Liver (tissue), 9 donors: ENCODE data around the gene ARHGAP30. TPM values are rescaled to one million over a fixed set of nuclear protein-coding genes. Genes with fewer than 3 reads are reported as not detected.

ENCODE experiments used
- DNase-seq: peaks from one replicate; pipeline ENCODE4 v3.0.0-alpha.2; 2017; ENCODE audit warnings: low spot score
- H3K27ac ChIP-seq, 2 donors: one replicate each; pipeline ENCODE4 v1.7.0; 2013; ENCODE audit warnings: inconsistent platforms in 2 of 2, low read length in 2 of 2, control low read depth in 1 of 2, low read depth in 1 of 2, mild to moderate bottlenecking in 1 of 2
- H3K27me3 ChIP-seq, 4 donors: one replicate each; pipeline versions ENCODE4 v1.6.1 to v1.7.0; 2013; ENCODE audit warnings: low read length in 3 of 4, inconsistent platforms in 1 of 4, mild to moderate bottlenecking in 1 of 4, moderate library complexity in 1 of 4; ENCODE audit not compliant: control insufficient read depth in 4 of 4, insufficient read depth in 4 of 4
- H3K36me3 ChIP-seq, 4 donors: one replicate each; pipeline versions ENCODE4 v1.6.1 to v1.7.0; 2013; ENCODE audit warnings: low read length in 3 of 4, mild to moderate bottlenecking in 3 of 4, low read depth in 1 of 4, moderate library complexity in 1 of 4; ENCODE audit not compliant: control insufficient read depth in 4 of 4, insufficient read depth in 3 of 4
- H3K4me1 ChIP-seq, 4 donors: one replicate each; pipeline versions ENCODE4 v1.6.1 to v1.7.0; 2013; ENCODE audit warnings: low read length in 3 of 4, mild to moderate bottlenecking in 3 of 4, moderate library complexity in 1 of 4; ENCODE audit not compliant: control insufficient read depth in 4 of 4, insufficient read depth in 4 of 4
- H3K4me3 ChIP-seq, 3 donors: one replicate each; pipeline versions ENCODE4 v1.6.1 to v1.7.0; 2013; ENCODE audit warnings: low read length in 3 of 3, control low read depth in 1 of 3, low read depth in 1 of 3, mild to moderate bottlenecking in 1 of 3
- H3K9ac ChIP-seq, 2 donors: one replicate each; pipeline ENCODE4 v1.7.0; 2013; ENCODE audit warnings: low read length in 2 of 2, mild to moderate bottlenecking in 2 of 2, moderate library complexity in 2 of 2, control low read depth in 1 of 2, low read depth in 1 of 2
- H3K9me3 ChIP-seq, 4 donors: one replicate each; pipeline versions ENCODE4 v1.6.1 to v1.7.0; 2013; ENCODE audit warnings: low read length in 3 of 4; ENCODE audit not compliant: control insufficient read depth in 4 of 4
- ATF3 ChIP-seq: IDR thresholded peaks from 2 replicates; pipeline ENCODE4 v1.6.1; 2016; ENCODE audit warnings: antibody characterized with exemption
- CTCF ChIP-seq: fragments of 150-350 bp; IDR thresholded peaks from 2 replicates; pipeline ENCODE4 v1.5.1; 2017; ENCODE audit warnings: improper control_type of control experiment, low read depth, low read length; ENCODE audit not compliant: missing input control
- EGR1 ChIP-seq, 2 donors: IDR thresholded peaks; 2 replicates each; pipeline ENCODE4 v1.6.1; 2016 to 2018; ENCODE audit warnings: antibody characterized with exemption in 2 of 2, low read depth in 2 of 2
- FOXA1 ChIP-seq: IDR thresholded peaks from 2 replicates; pipeline ENCODE4 v1.6.1; 2016; ENCODE audit warnings: antibody characterized with exemption
- FOXA2 ChIP-seq: IDR thresholded peaks from 2 replicates; pipeline ENCODE4 v1.6.1; 2016; ENCODE audit warnings: antibody characterized with exemption
- GABPA ChIP-seq, 2 donors: IDR thresholded peaks in 1 of 2; conservative IDR thresholded peaks in 1 of 2; 2 replicates each; pipeline ENCODE4 v1.6.1; 2016; ENCODE audit warnings: antibody characterized with exemption in 2 of 2, mild to moderate bottlenecking in 1 of 2, moderate library complexity in 1 of 2
- HNF4A ChIP-seq, 2 donors: conservative IDR thresholded peaks; 2 replicates each; pipeline ENCODE4 v1.6.1; 2016; ENCODE audit warnings: antibody characterized with exemption in 2 of 2, mild to moderate bottlenecking in 2 of 2
- HNF4G ChIP-seq: IDR thresholded peaks from 2 replicates; pipeline ENCODE4 v1.6.1; 2016; ENCODE audit warnings: antibody characterized with exemption
- JUND ChIP-seq, 2 donors: IDR thresholded peaks; 2 replicates each; pipeline ENCODE4 v1.6.1; 2016; ENCODE audit warnings: antibody characterized with exemption in 2 of 2
- MAX ChIP-seq: IDR thresholded peaks from 2 replicates; pipeline ENCODE4 v1.6.1; 2016; ENCODE audit warnings: antibody characterized with exemption
- NR2F2 ChIP-seq: IDR thresholded peaks from 2 replicates; pipeline ENCODE4 v1.6.1; 2016; ENCODE audit warnings: antibody characterized with exemption
- RAD21 ChIP-seq, 2 donors: IDR thresholded peaks; 2 replicates each; pipeline ENCODE4 v1.6.1; 2016; ENCODE audit warnings: antibody characterized with exemption in 2 of 2, mild to moderate bottlenecking in 2 of 2
- RXRA ChIP-seq, 2 donors: IDR thresholded peaks; 2 replicates each; pipeline ENCODE4 v1.6.1; 2017 to 2018; ENCODE audit warnings: antibody characterized with exemption in 2 of 2, mild to moderate bottlenecking in 1 of 2
- SP1 ChIP-seq: IDR thresholded peaks from 2 replicates; pipeline ENCODE4 v1.6.1; 2018; ENCODE audit warnings: antibody characterized with exemption, mild to moderate bottlenecking
- TAF1 ChIP-seq: conservative IDR thresholded peaks from 2 replicates; pipeline ENCODE4 v1.6.1; 2016; ENCODE audit warnings: antibody characterized with exemption, mild to moderate bottlenecking
- YY1 ChIP-seq: IDR thresholded peaks from 2 replicates; pipeline ENCODE4 v1.6.1; 2016; ENCODE audit warnings: antibody characterized with exemption, mild to moderate bottlenecking
- ZBTB33 ChIP-seq: IDR thresholded peaks from 2 replicates; pipeline ENCODE4 v1.6.1; 2016; ENCODE audit warnings: antibody characterized with exemption
- WGBS: extraction: QIAGEN DNeasy Blood & Tissue Kit; methylation state at CpG from one replicate; pipeline ENCODE4 v1.1.7; 2013; 5-methylcytosine and 5-hydroxymethylcytosine counted together
- polyA plus RNA-seq, 2 donors: library from polyadenylated mRNA; stranded (reverse) in 1 of 2; unstranded in 1 of 2; fragments of 200-250 nt in 1 of 2; fragments of >200 nt in 1 of 2; fragmentation: Nextera tagmentation in 1 of 2; extraction: Ambion mirVana in 1 of 2; gene quantifications; one replicate each; pipeline versions ENCODE4 v1.2.1 to v1.2.3, GENCODE V29; 2013 to 2015
- total RNA-seq, 2 donors: library from RNA; depleted of rRNA; stranded (reverse); fragments of >200 nt; gene quantifications; one replicate each; pipeline ENCODE4 v1.2.3, GENCODE V29; 2014
- TF ChIP-seq, protein P1 (sequence below): IDR thresholded peaks from 2 replicates; pipeline ENCODE4 v1.6.1; 2016; ENCODE audit warnings: antibody characterized with exemption, mild to moderate bottlenecking
- donor health status: healthy.
- donor health status: healthy.
- donor health status: healthy.
- donor health status: healthy.
- donor health status: healthy.

ARHGAP30 gene
- total and polyA plus RNA-seq, 4 donors, result 1.2 to 8.9 (median 5.0) TPM

DNA sequence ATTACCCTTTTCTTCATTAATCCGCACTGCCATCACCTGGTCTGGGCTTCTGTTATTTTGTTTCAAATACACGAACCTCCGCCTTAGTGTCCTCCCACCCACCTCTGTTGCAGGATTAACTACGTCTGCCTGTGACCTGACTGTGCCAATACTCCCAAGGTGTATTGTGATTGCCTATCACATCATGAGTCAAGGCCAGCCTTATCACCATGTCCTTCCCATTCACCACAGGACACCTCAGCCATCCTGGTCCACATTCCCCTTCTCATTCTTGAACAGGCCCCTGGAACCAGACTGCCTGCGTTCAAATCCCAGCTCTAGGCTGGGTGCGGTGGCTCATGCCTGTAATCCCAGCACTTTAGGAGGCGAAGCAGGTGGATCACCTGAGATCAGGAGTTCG lies 63.1 kb downstream of the ARHGAP30 start:
- Histone ChIP-seq H3K4me3 (no peak overlapping the region), H3K9ac (no peak overlapping the region), H3K9me3 (no peaks in the 10 kb centered on the region), H3K4me1 (peaks cover 3 to 6% (median 5%) of the 10 kb centered on the region in 4 donors), H3K27ac (no peak overlapping the region), H3K27me3 (no peaks in the 10 kb centered on the region), H3K36me3 (peaks cover 0 to 4% (median 1%) of the 10 kb centered on the region in 4 donors)
- no peak for DNase-seq
- WGBS, result 95% methylated on average over 8 of the region's 8 CpGs
- no peak for TF ChIP-seq EGR1 (IDR thresholded peaks at IDR 0.05; ENCODE audit: low read depth in 2 of 2)
- no peak for TF ChIP-seq MAX
- TF ChIP-seq JUND (IDR thresholded peaks at IDR 0.05), result no peak
- TF ChIP-seq SP1, result no peak
- TF ChIP-seq YY1, result no peak
- no peak for TF ChIP-seq RAD21 (IDR thresholded peaks at IDR 0.05)
- no peak for TF ChIP-seq ZBTB33
- TF ChIP-seq TAF1, result no peak
- TF ChIP-seq, protein P1, sequence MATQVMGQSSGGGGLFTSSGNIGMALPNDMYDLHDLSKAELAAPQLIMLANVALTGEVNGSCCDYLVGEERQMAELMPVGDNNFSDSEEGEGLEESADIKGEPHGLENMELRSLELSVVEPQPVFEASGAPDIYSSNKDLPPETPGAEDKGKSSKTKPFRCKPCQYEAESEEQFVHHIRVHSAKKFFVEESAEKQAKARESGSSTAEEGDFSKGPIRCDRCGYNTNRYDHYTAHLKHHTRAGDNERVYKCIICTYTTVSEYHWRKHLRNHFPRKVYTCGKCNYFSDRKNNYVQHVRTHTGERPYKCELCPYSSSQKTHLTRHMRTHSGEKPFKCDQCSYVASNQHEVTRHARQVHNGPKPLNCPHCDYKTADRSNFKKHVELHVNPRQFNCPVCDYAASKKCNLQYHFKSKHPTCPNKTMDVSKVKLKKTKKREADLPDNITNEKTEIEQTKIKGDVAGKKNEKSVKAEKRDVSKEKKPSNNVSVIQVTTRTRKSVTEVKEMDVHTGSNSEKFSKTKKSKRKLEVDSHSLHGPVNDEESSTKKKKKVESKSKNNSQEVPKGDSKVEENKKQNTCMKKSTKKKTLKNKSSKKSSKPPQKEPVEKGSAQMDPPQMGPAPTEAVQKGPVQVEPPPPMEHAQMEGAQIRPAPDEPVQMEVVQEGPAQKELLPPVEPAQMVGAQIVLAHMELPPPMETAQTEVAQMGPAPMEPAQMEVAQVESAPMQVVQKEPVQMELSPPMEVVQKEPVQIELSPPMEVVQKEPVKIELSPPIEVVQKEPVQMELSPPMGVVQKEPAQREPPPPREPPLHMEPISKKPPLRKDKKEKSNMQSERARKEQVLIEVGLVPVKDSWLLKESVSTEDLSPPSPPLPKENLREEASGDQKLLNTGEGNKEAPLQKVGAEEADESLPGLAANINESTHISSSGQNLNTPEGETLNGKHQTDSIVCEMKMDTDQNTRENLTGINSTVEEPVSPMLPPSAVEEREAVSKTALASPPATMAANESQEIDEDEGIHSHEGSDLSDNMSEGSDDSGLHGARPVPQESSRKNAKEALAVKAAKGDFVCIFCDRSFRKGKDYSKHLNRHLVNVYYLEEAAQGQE, result no peak
- TF ChIP-seq NR2F2, result no peak
- no peak for TF ChIP-seq FOXA1
- TF ChIP-seq FOXA2, result no peak
- no peak for TF ChIP-seq ATF3
- TF ChIP-seq CTCF, result no peak
- no peak for TF ChIP-seq RXRA (IDR thresholded peaks at IDR 0.05)
- no peak for TF ChIP-seq HNF4G
- TF ChIP-seq GABPA (IDR thresholded peaks at IDR 0.05 in 1 of 2, conservative IDR thresholded peaks at IDR 0.05 in 1 of 2), result no peak
- TF ChIP-seq HNF4A (conservative IDR thresholded peaks at IDR 0.05), result no peak
